ENCODE results near the gene ASTL. TPM values are rescaled to one million over a fixed set of nuclear protein-coding genes. Genes with fewer than 3 reads are reported as not detected.

Gene ASTL
- total and polyA plus RNA-seq, 4 donors, result not detected

GRCh38 chr2:96158554-96158940, 20.2 kb upstream of the ASTL start:
- no peak for DNase-seq (ENCODE audit: low spot score)
- Histone ChIP-seq H3K36me3 (ENCODE audit: control insufficient read depth in 4 of 4, insufficient read depth in 3 of 4, low read depth in 1 of 4, low read length in 3 of 4) (no peaks in the 10 kb centered on the region), H3K27me3 (ENCODE audit: control insufficient read depth in 4 of 4, insufficient read depth in 4 of 4, low read length in 3 of 4) (no peaks in the 10 kb centered on the region), H3K9me3 (ENCODE audit: control insufficient read depth in 4 of 4, low read length in 3 of 4) (peaks cover 0 to 1% (median 0%) of the 10 kb centered on the region in 4 donors), H3K4me3 (ENCODE audit: low read depth in 1 of 3, low read length in 3 of 3) (no peak overlapping the region), H3K27ac (ENCODE audit: low read depth in 1 of 2, low read length in 2 of 2) (no peak overlapping the region), H3K4me1 (ENCODE audit: control insufficient read depth in 4 of 4, insufficient read depth in 4 of 4, low read length in 3 of 4) (no peaks in the 10 kb centered on the region), H3K9ac (ENCODE audit: low read depth in 1 of 2, low read length in 2 of 2) (no peak overlapping the region)
- TF ChIP-seq ATF3 (IDR thresholded peaks at IDR 0.05) (no peak), EGR1 (IDR thresholded peaks at IDR 0.05; ENCODE audit: low read depth in 2 of 2) (no peak), JUND (IDR thresholded peaks at IDR 0.05) (no peak), RAD21 (IDR thresholded peaks at IDR 0.05) (no peak), REST (IDR thresholded peaks at IDR 0.05) (no peak), NR2F2 (IDR thresholded peaks at IDR 0.05) (no peak)
- 91% methylated on average over 14 of the region's 14 CpGs for WGBS

- no peak overlapping the region for H3K27ac ChIP-seq (ENCODE audit: low read depth in 1 of 2, low read length in 2 of 2)
- H3K4me3 ChIP-seq (ENCODE audit: low read depth in 1 of 3, low read length in 3 of 3), result no peak overlapping the region
These were observed 19.6 kb upstream of the ASTL start for GRCh38 chr2:96157649-96158553.

More at GRCh38 chr2:96157649-96158553, 19.6 kb upstream of the ASTL start:
- no peaks in the 10 kb centered on the region for H3K27me3 ChIP-seq (ENCODE audit: control insufficient read depth in 4 of 4, insufficient read depth in 4 of 4, low read length in 3 of 4)
- 76% methylated on average over 19 of the region's 19 CpGs for WGBS
- H3K4me1 ChIP-seq (ENCODE audit: control insufficient read depth in 4 of 4, insufficient read depth in 4 of 4, low read length in 3 of 4), result no peaks in the 10 kb centered on the region
- H3K9ac ChIP-seq (ENCODE audit: low read depth in 1 of 2, low read length in 2 of 2), result no peak overlapping the region
- H3K36me3 ChIP-seq (ENCODE audit: control insufficient read depth in 4 of 4, insufficient read depth in 3 of 4, low read depth in 1 of 4, low read length in 3 of 4), result no peaks in the 10 kb centered on the region
- no peak for TF ChIP-seq JUND (IDR thresholded peaks at IDR 0.05)
- TF ChIP-seq HNF4G (IDR thresholded peaks at IDR 0.05), result no peak
- no peak for TF ChIP-seq GABPA (IDR thresholded peaks at IDR 0.05 in 1 of 2, conservative IDR thresholded peaks at IDR 0.05 in 1 of 2)
- no peak for TF ChIP-seq ATF3 (IDR thresholded peaks at IDR 0.05)
- no peak for TF ChIP-seq CTCF (IDR thresholded peaks at IDR 0.05; ENCODE audit: low read depth, low read length, missing input control)
- TF ChIP-seq ZBTB33 (IDR thresholded peaks at IDR 0.05), result no peak
- no peak for TF ChIP-seq RAD21 (IDR thresholded peaks at IDR 0.05)
- no peak for TF ChIP-seq NR2F2 (IDR thresholded peaks at IDR 0.05)
- TF ChIP-seq MAX (IDR thresholded peaks at IDR 0.05), result no peak
- TF ChIP-seq FOXA2 (IDR thresholded peaks at IDR 0.05), result no peak
- TF ChIP-seq FOXA1 (IDR thresholded peaks at IDR 0.05), result no peak
- no peak for TF ChIP-seq REST (IDR thresholded peaks at IDR 0.05)
- TF ChIP-seq YY1 (IDR thresholded peaks at IDR 0.05), result no peak
- no peak for TF ChIP-seq TAF1 (conservative IDR thresholded peaks at IDR 0.05)
- TF ChIP-seq RXRA (IDR thresholded peaks at IDR 0.05), result no peak
- TF ChIP-seq SP1 (IDR thresholded peaks at IDR 0.05), result no peak
- TF ChIP-seq HNF4A (conservative IDR thresholded peaks at IDR 0.05), result no peak
- no peak for TF ChIP-seq EGR1 (IDR thresholded peaks at IDR 0.05; ENCODE audit: low read depth in 2 of 2)
- DNase-seq (ENCODE audit: low spot score), result peak; percentile 62
- H3K9me3 ChIP-seq (ENCODE audit: control insufficient read depth in 4 of 4, low read length in 3 of 4), result peaks cover 0 to 1% (median 0%) of the 10 kb centered on the region in 4 donors

Data from liver (tissue), 9 donors.